Measurements from ENCODE around the gene CST6. TPM values are rescaled to one million over a fixed set of nuclear protein-coding genes. Genes with fewer than 3 reads are reported as not detected.
A peak's percentile ranks its signal among the peaks of the same experiment; 100 is the strongest.

Gene CST6
- total and polyA plus RNA-seq, 2 donors (not counting 1 experiment from before 2014, with no cell fraction given) = 0.76 to 11.1 TPM

DNA sequence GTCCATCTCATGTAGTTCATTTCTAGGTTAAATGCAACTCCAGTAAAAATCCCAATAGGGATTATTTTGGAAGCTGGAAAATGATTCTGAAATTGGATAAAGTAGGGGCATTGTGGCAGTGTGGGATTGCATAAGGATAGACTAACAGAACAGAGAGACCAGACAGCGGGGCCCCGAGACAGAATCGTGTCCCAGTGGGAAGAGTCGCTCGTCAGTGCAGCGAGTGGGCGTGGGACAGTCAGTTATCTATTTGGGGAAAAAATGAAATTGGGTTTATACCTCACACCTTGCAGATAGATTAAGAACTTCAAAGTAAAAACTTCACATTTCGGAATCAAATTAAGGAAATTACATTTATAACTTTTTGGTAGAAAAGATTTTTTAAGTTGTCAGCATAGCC is 39.7 kb upstream of the CST6 start:
- Histone ChIP-seq H3K4me1 (ENCODE audit: control insufficient read depth, extremely low read depth, insufficient read depth, low read length) (peaks cover 4% of the 10 kb centered on the region), H3K36me3 (ENCODE audit: control insufficient read depth, insufficient read depth, low read length) (peaks cover 15% of the 10 kb centered on the region), H3K27ac (ENCODE audit: insufficient read depth, low read length) (no peak overlapping the region), H3K9me3 (ENCODE audit: control insufficient read depth, insufficient read depth, low read depth, low read length) (no peaks in the 10 kb centered on the region), H3K9ac (ENCODE audit: insufficient read depth, low read length) (no peak overlapping the region), H4K20me1 (ENCODE audit: control insufficient read depth, extremely low read depth, insufficient read depth, low read length) (no peaks in the 10 kb centered on the region), H2AFZ (ENCODE audit: low read length) (no peak overlapping the region), H3K79me2 (ENCODE audit: control insufficient read depth, insufficient read depth, low read length) (no peaks in the 10 kb centered on the region), H3K4me3 (replicated peaks in 1 of 4; ENCODE audit: control extremely low read depth in 1 of 4, insufficient read depth in 1 of 4, low read depth in 3 of 4, low read length in 4 of 4) (no peak overlapping the region), H3K27me3 (ENCODE audit: control insufficient read depth, insufficient read depth, low read length) (no peaks in the 10 kb centered on the region), H3K4me2 (ENCODE audit: extremely low read depth, insufficient read depth, low read length) (no peak overlapping the region)
- no peak for DNase-seq (ENCODE audit: low read depth in 2 of 2)
- TF ChIP-seq EZH2 (IDR thresholded peaks at IDR 0.05; ENCODE audit: low read length, missing control alignments) = no peak
- TF ChIP-seq, protein P1, sequence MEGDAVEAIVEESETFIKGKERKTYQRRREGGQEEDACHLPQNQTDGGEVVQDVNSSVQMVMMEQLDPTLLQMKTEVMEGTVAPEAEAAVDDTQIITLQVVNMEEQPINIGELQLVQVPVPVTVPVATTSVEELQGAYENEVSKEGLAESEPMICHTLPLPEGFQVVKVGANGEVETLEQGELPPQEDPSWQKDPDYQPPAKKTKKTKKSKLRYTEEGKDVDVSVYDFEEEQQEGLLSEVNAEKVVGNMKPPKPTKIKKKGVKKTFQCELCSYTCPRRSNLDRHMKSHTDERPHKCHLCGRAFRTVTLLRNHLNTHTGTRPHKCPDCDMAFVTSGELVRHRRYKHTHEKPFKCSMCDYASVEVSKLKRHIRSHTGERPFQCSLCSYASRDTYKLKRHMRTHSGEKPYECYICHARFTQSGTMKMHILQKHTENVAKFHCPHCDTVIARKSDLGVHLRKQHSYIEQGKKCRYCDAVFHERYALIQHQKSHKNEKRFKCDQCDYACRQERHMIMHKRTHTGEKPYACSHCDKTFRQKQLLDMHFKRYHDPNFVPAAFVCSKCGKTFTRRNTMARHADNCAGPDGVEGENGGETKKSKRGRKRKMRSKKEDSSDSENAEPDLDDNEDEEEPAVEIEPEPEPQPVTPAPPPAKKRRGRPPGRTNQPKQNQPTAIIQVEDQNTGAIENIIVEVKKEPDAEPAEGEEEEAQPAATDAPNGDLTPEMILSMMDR (conservative IDR thresholded peaks at IDR 0.05 in 1 of 2, IDR thresholded peaks at IDR 0.05 in 1 of 2; ENCODE audit: low read depth in 1 of 2, low read length in 2 of 2) = no peak

DNA sequence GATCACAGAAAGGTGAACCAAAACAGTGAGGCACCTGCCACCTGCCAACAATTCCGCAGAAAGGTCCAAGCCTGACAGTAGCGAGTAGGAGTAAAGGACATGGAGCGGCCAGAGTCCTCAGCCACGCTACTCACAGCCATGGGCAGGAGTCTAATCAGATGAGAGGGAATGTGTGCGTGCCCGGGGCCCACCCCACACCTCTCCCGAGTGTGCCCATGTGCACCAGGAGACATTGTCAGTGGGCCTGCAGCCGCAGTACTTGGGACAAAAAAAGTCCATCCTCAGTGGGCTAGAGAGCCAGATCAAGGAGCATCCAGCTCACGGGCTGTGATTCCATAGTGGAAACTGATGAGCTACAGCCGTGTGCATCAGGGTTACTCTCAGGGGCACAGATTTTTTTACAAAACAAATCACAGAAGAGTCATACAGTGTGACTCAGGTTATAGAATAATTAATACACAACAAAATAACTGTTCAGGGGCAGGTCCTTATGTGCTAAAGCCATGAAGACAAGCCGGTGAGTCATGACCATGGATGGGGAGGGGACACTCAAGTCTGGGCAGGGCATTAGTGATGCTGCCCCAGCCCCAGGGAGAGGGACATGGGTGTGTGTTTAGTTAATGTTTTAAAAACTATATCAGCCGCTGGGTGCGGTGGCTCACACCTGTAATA is 38.2 kb upstream of the CST6 start:
- H3K36me3 ChIP-seq (ENCODE audit: control insufficient read depth, insufficient read depth, low read length) = peaks cover 20% of the 10 kb centered on the region
- H3K9me3 ChIP-seq (ENCODE audit: control insufficient read depth, insufficient read depth, low read depth, low read length) = no peaks in the 10 kb centered on the region
- no peak overlapping the region for H3K4me3 ChIP-seq (replicated peaks in 1 of 4; ENCODE audit: control extremely low read depth in 1 of 4, insufficient read depth in 1 of 4, low read depth in 3 of 4, low read length in 4 of 4)
- H3K4me2 ChIP-seq (ENCODE audit: extremely low read depth, insufficient read depth, low read length) = no peak overlapping the region
- no peaks in the 10 kb centered on the region for H4K20me1 ChIP-seq (ENCODE audit: control insufficient read depth, extremely low read depth, insufficient read depth, low read length)
- TF ChIP-seq, protein P1 (conservative IDR thresholded peaks at IDR 0.05 in 1 of 2, IDR thresholded peaks at IDR 0.05 in 1 of 2; ENCODE audit: low read depth in 1 of 2, low read length in 2 of 2) = no peak
- TF ChIP-seq EZH2 (IDR thresholded peaks at IDR 0.05; ENCODE audit: low read length, missing control alignments) = no peak
- H2AFZ ChIP-seq (ENCODE audit: low read length) = no peak overlapping the region
- no peaks in the 10 kb centered on the region for H3K27me3 ChIP-seq (ENCODE audit: control insufficient read depth, insufficient read depth, low read length)
- H3K27ac ChIP-seq (ENCODE audit: insufficient read depth, low read length) = no peak overlapping the region
- no peak overlapping the region for H3K9ac ChIP-seq (ENCODE audit: insufficient read depth, low read length)
- no peaks in the 10 kb centered on the region for H3K79me2 ChIP-seq (ENCODE audit: control insufficient read depth, insufficient read depth, low read length)
- peaks cover 4% of the 10 kb centered on the region for H3K4me1 ChIP-seq (ENCODE audit: control insufficient read depth, extremely low read depth, insufficient read depth, low read length)
- peak; percentile 22 to 58 for DNase-seq (ENCODE audit: low read depth in 2 of 2)

DNA sequence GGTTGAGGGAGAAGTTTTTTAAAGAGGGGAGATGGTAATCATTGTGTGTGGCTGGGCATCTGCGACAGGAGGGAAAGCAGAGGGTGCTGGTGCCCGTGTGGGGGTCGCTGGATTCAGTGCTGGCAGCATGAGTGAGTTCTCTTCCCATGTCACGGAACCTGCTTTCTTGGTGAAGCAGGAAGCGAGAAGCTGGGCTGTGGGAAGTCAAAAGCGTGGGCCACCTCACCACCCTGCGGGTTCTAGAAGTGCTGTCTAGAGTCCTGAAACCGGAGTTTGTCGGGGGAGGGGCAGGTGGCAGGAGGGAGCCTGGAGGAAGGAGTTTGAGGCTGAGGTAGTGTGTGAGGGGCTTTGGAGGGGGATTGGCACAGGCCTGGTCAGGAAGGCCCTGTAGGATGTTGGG is 36.0 kb upstream of the CST6 start:
- Histone ChIP-seq H3K36me3 (ENCODE audit: control insufficient read depth, insufficient read depth, low read length) (peaks cover 16% of the 10 kb centered on the region), H4K20me1 (ENCODE audit: control insufficient read depth, extremely low read depth, insufficient read depth, low read length) (no peaks in the 10 kb centered on the region), H3K9me3 (ENCODE audit: control insufficient read depth, insufficient read depth, low read depth, low read length) (no peaks in the 10 kb centered on the region), H3K4me3 (replicated peaks in 1 of 4; ENCODE audit: control extremely low read depth in 1 of 4, insufficient read depth in 1 of 4, low read depth in 3 of 4, low read length in 4 of 4) (no peak overlapping the region), H3K4me1 (ENCODE audit: control insufficient read depth, extremely low read depth, insufficient read depth, low read length) (peaks cover 4% of the 10 kb centered on the region), H3K27ac (ENCODE audit: insufficient read depth, low read length) (no peak overlapping the region), H3K4me2 (ENCODE audit: extremely low read depth, insufficient read depth, low read length) (no peak overlapping the region), H3K27me3 (ENCODE audit: control insufficient read depth, insufficient read depth, low read length) (no peaks in the 10 kb centered on the region), H3K9ac (ENCODE audit: insufficient read depth, low read length) (no peak overlapping the region), H2AFZ (ENCODE audit: low read length) (no peak overlapping the region), H3K79me2 (ENCODE audit: control insufficient read depth, insufficient read depth, low read length) (no peaks in the 10 kb centered on the region)
- DNase-seq (ENCODE audit: low read depth in 2 of 2) = no peak
- no peak for TF ChIP-seq EZH2 (IDR thresholded peaks at IDR 0.05; ENCODE audit: low read length, missing control alignments)
- TF ChIP-seq, protein P1 (conservative IDR thresholded peaks at IDR 0.05 in 1 of 2, IDR thresholded peaks at IDR 0.05 in 1 of 2; ENCODE audit: low read depth in 1 of 2, low read length in 2 of 2) = no peak
